ENCODE results near the gene RNF214. TPM values are rescaled to one million over a fixed set of nuclear protein-coding genes. Genes with fewer than 3 reads are reported as not detected.

Gene RNF214
- total and polyA plus RNA-seq, 2 of the 13 experiments (the other 11 are each of a cell fraction or from before 2014, with no cell fraction given), result 10.7 to 12.6 TPM

DNA sequence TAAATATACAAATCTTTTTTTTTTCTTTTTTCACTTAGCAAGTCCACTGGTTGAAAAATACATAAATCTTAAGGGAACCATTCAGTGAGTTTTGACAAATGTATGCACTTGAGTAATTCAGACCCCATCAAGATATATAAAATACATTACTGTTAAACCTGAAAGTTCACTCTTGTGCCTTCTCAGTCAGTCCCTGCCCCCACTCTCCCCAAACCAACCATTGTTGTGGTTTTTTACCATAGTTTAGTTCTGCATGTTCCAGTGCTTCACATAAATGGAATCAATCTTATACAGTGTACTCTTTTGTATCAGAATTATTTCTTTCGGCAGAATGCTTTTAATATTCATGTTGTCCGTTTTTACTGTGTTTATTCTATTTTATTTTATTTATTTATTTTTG lies 26.1 kb downstream of the RNF214 start (continued):
- TF ChIP-seq, protein P1, sequence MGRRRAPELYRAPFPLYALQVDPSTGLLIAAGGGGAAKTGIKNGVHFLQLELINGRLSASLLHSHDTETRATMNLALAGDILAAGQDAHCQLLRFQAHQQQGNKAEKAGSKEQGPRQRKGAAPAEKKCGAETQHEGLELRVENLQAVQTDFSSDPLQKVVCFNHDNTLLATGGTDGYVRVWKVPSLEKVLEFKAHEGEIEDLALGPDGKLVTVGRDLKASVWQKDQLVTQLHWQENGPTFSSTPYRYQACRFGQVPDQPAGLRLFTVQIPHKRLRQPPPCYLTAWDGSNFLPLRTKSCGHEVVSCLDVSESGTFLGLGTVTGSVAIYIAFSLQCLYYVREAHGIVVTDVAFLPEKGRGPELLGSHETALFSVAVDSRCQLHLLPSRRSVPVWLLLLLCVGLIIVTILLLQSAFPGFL (CRISPR knock-in tag; IDR thresholded peaks at IDR 0.05), result no peak
- no peak for TF ChIP-seq MEF2D (CRISPR knock-in tag; IDR thresholded peaks at IDR 0.05)
- no peak for TF ChIP-seq SNAPC2 (CRISPR knock-in tag; IDR thresholded peaks at IDR 0.05)
- no peak for TF ChIP-seq RELA (CRISPR knock-in tag; IDR thresholded peaks at IDR 0.05)
- no peak for TF ChIP-seq MED13 (CRISPR knock-in tag; IDR thresholded peaks at IDR 0.05)
- no peak for TF ChIP-seq NCOA2 (CRISPR knock-in tag; IDR thresholded peaks at IDR 0.05)

DNA sequence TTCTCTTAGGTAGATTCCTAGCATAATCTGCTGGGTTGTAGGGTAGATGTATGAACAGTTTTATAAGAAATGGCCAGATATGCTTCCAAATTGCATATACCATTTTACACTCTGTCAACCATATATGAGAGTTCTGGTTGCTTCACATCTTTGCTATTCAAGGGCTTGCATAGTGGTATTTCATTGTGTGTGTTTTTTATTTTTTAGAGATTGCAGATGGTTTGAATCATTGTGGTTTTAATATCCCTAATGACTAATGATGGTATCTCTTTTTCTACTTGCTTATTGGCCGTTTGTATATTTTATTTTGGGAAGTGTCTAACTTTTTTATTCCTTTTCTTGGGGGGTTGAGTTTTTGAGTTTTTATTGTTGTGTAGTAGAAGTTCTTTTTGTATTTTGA lies 26.9 kb downstream of the RNF214 start:
- ChIA-PET POLR2A (no interaction called here), CTCF (ENCODE audit: low intra/inter-chr PET ratio, low total read pairs) (no interaction called here)
- intact Hi-C loops (cut with micrococcal nuclease; ENCODE audit: unreplicated experiment), result no loop called here
- FAIRE-seq, result no peak
- H3K79me2 ChIP-seq (ENCODE audit: insufficient read depth, low read length), result no peaks in the 10 kb centered on the region
- H3K36me3 ChIP-seq (replicated peaks in 1 of 2; ENCODE audit: control insufficient read depth in 1 of 2, insufficient read depth in 2 of 2, low read length in 2 of 2), result peaks cover 0 to 3% of the 10 kb centered on the region in 2 experiments; a peak in 2 of 5 replicates
- ATAC-seq, result no peak
- in situ Hi-C loops (cut with HindIII; ENCODE audit: extremely low pct_ligation_motif_present, low pct_unique_long_range_greater_than_20kb), result no loop called here
- H3K9me3 ChIP-seq (ENCODE audit: low read length), result no peaks in the 10 kb centered on the region
- no TSS peak for BruUV-seq (replicated peaks)
- no peak overlapping the region for H3K9ac ChIP-seq (ENCODE audit: insufficient read depth, low read depth, low read length)
- H3K4me2 ChIP-seq (ENCODE audit: low read depth, low read length), result no peak overlapping the region
- no peaks in the 10 kb centered on the region for H3K27me3 ChIP-seq (ENCODE audit: control insufficient read depth in 1 of 2, insufficient read depth in 2 of 2, low read length in 2 of 2)
- no peak overlapping the region for H3K27ac ChIP-seq (ENCODE audit: extremely low read length, insufficient read depth, low read length)
- no peak overlapping the region for H2AFZ ChIP-seq (ENCODE audit: low read length)
- no peaks in the 10 kb centered on the region for H3K4me1 ChIP-seq (ENCODE audit: insufficient read depth, low read length)
- no peak for DNase-seq (ENCODE audit: low spot score)
- H3K4me3 ChIP-seq (replicated peaks in 1 of 3; ENCODE audit: insufficient read depth in 1 of 3, low read depth in 2 of 3, low read length in 3 of 3), result no peak overlapping the region
- H4K20me1 ChIP-seq (ENCODE audit: insufficient read depth, low read length), result no peaks in the 10 kb centered on the region
- no peak for TF ChIP-seq GATAD2A (CRISPR knock-in tag; IDR thresholded peaks at IDR 0.05)
- TF ChIP-seq ZBTB7B (CRISPR knock-in tag; IDR thresholded peaks at IDR 0.05), result no peak
- no peak for TF ChIP-seq MEIS1 (CRISPR knock-in tag; IDR thresholded peaks at IDR 0.05; ENCODE audit: borderline replicate concordance)
- TF ChIP-seq ZNF230 (CRISPR knock-in tag; IDR thresholded peaks at IDR 0.05), result no peak
- TF ChIP-seq BRCA1 (CRISPR knock-in tag; IDR thresholded peaks at IDR 0.05), result no peak
- TF ChIP-seq GATAD1 (CRISPR knock-in tag; IDR thresholded peaks at IDR 0.05), result no peak
- TF ChIP-seq HNF4G (IDR thresholded peaks at IDR 0.05; ENCODE audit: borderline replicate concordance, low read depth, low read length), result no peak
- TF ChIP-seq HNF4G (CRISPR knock-in tag; IDR thresholded peaks at IDR 0.05; ENCODE audit: borderline replicate concordance, low read depth), result no peak
- TF ChIP-seq STAT5B (CRISPR knock-in tag; IDR thresholded peaks at IDR 0.05), result no peak
- TF ChIP-seq ZNF773 (CRISPR knock-in tag; IDR thresholded peaks at IDR 0.05; ENCODE audit: borderline replicate concordance), result no peak
- no peak for TF ChIP-seq NR2F1 (CRISPR knock-in tag; IDR thresholded peaks at IDR 0.05)
- TF ChIP-seq ZNF670 (CRISPR knock-in tag; IDR thresholded peaks at IDR 0.05; ENCODE audit: borderline replicate concordance), result no peak
- TF ChIP-seq, protein P2, sequence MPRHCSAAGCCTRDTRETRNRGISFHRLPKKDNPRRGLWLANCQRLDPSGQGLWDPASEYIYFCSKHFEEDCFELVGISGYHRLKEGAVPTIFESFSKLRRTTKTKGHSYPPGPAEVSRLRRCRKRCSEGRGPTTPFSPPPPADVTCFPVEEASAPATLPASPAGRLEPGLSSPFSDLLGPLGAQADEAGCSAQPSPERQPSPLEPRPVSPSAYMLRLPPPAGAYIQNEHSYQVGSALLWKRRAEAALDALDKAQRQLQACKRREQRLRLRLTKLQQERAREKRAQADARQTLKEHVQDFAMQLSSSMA (CRISPR knock-in tag; IDR thresholded peaks at IDR 0.05), result no peak
- TF ChIP-seq, protein P3, sequence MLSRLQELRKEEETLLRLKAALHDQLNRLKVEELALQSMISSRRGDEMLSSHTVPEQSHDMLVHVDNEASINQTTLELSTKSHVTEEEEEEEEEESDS (CRISPR knock-in tag; IDR thresholded peaks at IDR 0.05; ENCODE audit: borderline replicate concordance), result no peak
- TF ChIP-seq REPIN1 (CRISPR knock-in tag; IDR thresholded peaks at IDR 0.05; ENCODE audit: borderline replicate concordance, low read depth), result no peak
- no peak for TF ChIP-seq IKZF4 (CRISPR knock-in tag; IDR thresholded peaks at IDR 0.05; ENCODE audit: borderline replicate concordance, low read depth, not compliant biosample characterization)
- WGBS (ENCODE audit: low lambda C conversion rate), result 84% methylated on average over 1 of the region's 1 CpG

Measured in HepG2 (cell line).